HPDE6-E6E7 (cell line): Measurements from ENCODE around the gene ARSJ.
A peak's percentile ranks its signal among the peaks of the same experiment; 100 is the strongest.

Experiments
- DNase-seq: peaks from one replicate; pipeline ENCODE4 v3.0.0; 2011; ENCODE audit warnings: missing footprints; ENCODE audit errors: extremely low spot score

Gene ARSJ

GRCh38 chr4:113901994-113902787, 77.3 kb downstream of the ARSJ start:
- DNase-seq: no peak

- DNase-seq: no peak
Measured at GRCh38 chr4:113899271-113900070, 80.0 kb downstream of the ARSJ start.

GRCh38 chr4:113893546-113893945, 85.9 kb downstream of the ARSJ start:
- peak; percentile 23 for DNase-seq

- DNase-seq: no peak
Measured at GRCh38 chr4:113888006-113888405, 91.4 kb downstream of the ARSJ start.

GRCh38 chr4:113885291-113885690, 94.2 kb downstream of the ARSJ start:
- DNase-seq: no peak

GRCh38 chr4:113884655-113885054, 94.8 kb downstream of the ARSJ start:
- DNase-seq: no peak

GRCh38 chr4:113882668-113883067, 96.8 kb downstream of the ARSJ start:
- DNase-seq: no peak

- DNase-seq: no peak
Measured at GRCh38 chr4:113881256-113881655, 98.2 kb downstream of the ARSJ start.

GRCh38 chr4:113880240-113881028, 99.0 kb downstream of the ARSJ start:
- no peak for DNase-seq

- no peak for DNase-seq
Measured at GRCh38 chr4:113878668-113879067, 100.8 kb downstream of the ARSJ start.

- no peak for DNase-seq
Measured at GRCh38 chr4:113874480-113874879, 105.0 kb downstream of the ARSJ start.

GRCh38 chr4:113873508-113873907, 105.9 kb downstream of the ARSJ start:
- no peak for DNase-seq

GRCh38 chr4:113872426-113873260, 106.8 kb downstream of the ARSJ start:
- no peak for DNase-seq

- DNase-seq: no peak
Measured at GRCh38 chr4:113871080-113871479, 108.4 kb downstream of the ARSJ start.

- DNase-seq: peak; percentile 11
Measured at GRCh38 chr4:113869743-113870375, 109.6 kb downstream of the ARSJ start.

- no peak for DNase-seq
Measured at GRCh38 chr4:113866611-113867010, 112.8 kb downstream of the ARSJ start.

- DNase-seq: no peak
Measured at GRCh38 chr4:113858924-113859323, 120.5 kb downstream of the ARSJ start.

GRCh38 chr4:113851816-113852215, 127.6 kb downstream of the ARSJ start:
- DNase-seq: no peak
